Cardiac muscle cell (in vitro differentiated cells and primary cell): ENCODE results near the gene ZNF512B. TPM values are rescaled to one million over a fixed set of nuclear protein-coding genes. Genes with fewer than 3 reads are reported as not detected.

Experiments
- DNase-seq, 2 donors: peaks; one replicate each; pipeline versions ENCODE4 v3.0.0 to v3.0.0-alpha.2; 2010 to 2017; ENCODE audit warnings: low read depth in 1 of 2, low spot score in 1 of 2
- H3K27ac ChIP-seq: fragments of 200-600 bp; sonication (generic); 2 replicates; pipeline ENCODE4 v1.5.1; 2016
- H3K27me3 ChIP-seq: fragments of 200-600 bp; sonication (generic); 2 replicates; pipeline ENCODE4 v1.6.0; 2016; ENCODE audit warnings: control low read depth
- H3K36me3 ChIP-seq: fragments of 200-600 bp; sonication (generic); 2 replicates; pipeline ENCODE4 v1.5.1; 2016; ENCODE audit warnings: control low read depth
- H3K4me1 ChIP-seq: fragments of 200-600 bp; sonication (generic); 2 replicates; pipeline ENCODE4 v1.8.1; 2017; ENCODE audit warnings: low read depth, mild to moderate bottlenecking, mixed run types
- H3K4me3 ChIP-seq: fragments of 200-600 bp; sonication (generic); 2 replicates; pipeline ENCODE4 v1.5.1; 2016; ENCODE audit warnings: mild to moderate bottlenecking
- H3K9me3 ChIP-seq: fragments of 200-600 bp; sonication (generic); 2 replicates; pipeline ENCODE4 v1.5.1; 2017; ENCODE audit warnings: low read depth, mild to moderate bottlenecking, control low read depth
- polyA plus RNA-seq: library from polyadenylated mRNA; unstranded; fragments of >200 nt; fragmentation: Nextera tagmentation; extraction: Ambion mirVana; gene quantifications from 2 replicates; pipeline ENCODE4 v1.2.1, GENCODE V29; 2016
- total RNA-seq: library from RNA; depleted of rRNA; stranded (reverse); fragments of >200 nt; gene quantifications from 2 replicates; pipeline ENCODE4 v1.2.3, GENCODE V29; 2016
- TF ChIP-seq, protein P1 (sequence below): IDR thresholded peaks from 2 replicates; pipeline ENCODE4 v1.5.1; 2012; ENCODE audit warnings: low read depth, mild to moderate bottlenecking, low read length

The ZNF512B gene
- total and polyA plus RNA-seq, 2 experiments from 2014 or later = 13.7 to 45.8 TPM

DNA sequence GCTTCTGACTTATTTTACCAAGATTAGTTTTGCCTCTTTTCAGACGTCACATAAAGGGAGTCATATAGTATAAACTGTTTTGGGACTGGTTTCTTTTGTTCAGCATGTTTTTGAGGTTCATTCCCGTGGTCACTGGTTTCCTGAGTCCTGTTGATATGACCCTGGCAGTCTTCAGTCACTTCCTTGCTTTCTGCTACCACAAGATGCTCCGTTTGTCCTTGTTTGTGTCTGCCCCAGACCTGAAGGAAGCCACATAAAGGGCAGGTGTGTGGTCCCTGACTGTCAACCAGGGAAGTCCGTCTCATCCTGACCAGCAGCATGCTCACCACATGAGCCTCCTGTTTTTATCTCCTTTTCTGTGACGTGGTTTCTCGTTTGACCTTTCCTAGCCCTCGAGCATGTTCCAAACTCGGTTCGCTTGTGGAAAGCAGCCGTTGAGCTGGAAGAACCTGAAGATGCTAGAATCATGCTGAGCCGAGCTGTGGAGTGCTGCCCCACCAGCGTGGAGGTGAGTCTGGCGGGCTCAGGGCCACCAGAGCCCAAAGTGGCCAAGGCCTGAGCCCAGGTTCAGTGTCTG, 40.2 kb upstream of the ZNF512B start:
- TF ChIP-seq, protein P1, sequence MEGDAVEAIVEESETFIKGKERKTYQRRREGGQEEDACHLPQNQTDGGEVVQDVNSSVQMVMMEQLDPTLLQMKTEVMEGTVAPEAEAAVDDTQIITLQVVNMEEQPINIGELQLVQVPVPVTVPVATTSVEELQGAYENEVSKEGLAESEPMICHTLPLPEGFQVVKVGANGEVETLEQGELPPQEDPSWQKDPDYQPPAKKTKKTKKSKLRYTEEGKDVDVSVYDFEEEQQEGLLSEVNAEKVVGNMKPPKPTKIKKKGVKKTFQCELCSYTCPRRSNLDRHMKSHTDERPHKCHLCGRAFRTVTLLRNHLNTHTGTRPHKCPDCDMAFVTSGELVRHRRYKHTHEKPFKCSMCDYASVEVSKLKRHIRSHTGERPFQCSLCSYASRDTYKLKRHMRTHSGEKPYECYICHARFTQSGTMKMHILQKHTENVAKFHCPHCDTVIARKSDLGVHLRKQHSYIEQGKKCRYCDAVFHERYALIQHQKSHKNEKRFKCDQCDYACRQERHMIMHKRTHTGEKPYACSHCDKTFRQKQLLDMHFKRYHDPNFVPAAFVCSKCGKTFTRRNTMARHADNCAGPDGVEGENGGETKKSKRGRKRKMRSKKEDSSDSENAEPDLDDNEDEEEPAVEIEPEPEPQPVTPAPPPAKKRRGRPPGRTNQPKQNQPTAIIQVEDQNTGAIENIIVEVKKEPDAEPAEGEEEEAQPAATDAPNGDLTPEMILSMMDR = no peak
- H3K4me3 ChIP-seq = no peak overlapping the region
- H3K27me3 ChIP-seq = no peaks in the 10 kb centered on the region
- peaks cover 29% of the 10 kb centered on the region for H3K36me3 ChIP-seq
- H3K4me1 ChIP-seq = no peaks in the 10 kb centered on the region
- H3K27ac ChIP-seq = no peak overlapping the region
- no peak for DNase-seq
- no peaks in the 10 kb centered on the region for H3K9me3 ChIP-seq

- TF ChIP-seq, protein P1 = no peak
- peaks cover 21% of the 10 kb centered on the region for H3K36me3 ChIP-seq
- H3K27me3 ChIP-seq = no peaks in the 10 kb centered on the region
- H3K9me3 ChIP-seq = no peaks in the 10 kb centered on the region
- DNase-seq = no peak
- no peaks in the 10 kb centered on the region for H3K4me1 ChIP-seq
- H3K4me3 ChIP-seq = no peak overlapping the region
- H3K27ac ChIP-seq = no peak overlapping the region
Measured at GRCh38 chr20:64006902-64007301, 37.2 kb upstream of the ZNF512B start.

GRCh38 chr20:64006490-64006889, 36.8 kb upstream of the ZNF512B start:
- TF ChIP-seq, protein P1 = no peak
- Histone ChIP-seq H3K27ac (no peak overlapping the region), H3K27me3 (no peaks in the 10 kb centered on the region), H3K9me3 (no peaks in the 10 kb centered on the region), H3K36me3 (peaks cover 23% of the 10 kb centered on the region), H3K4me3 (no peak overlapping the region), H3K4me1 (no peaks in the 10 kb centered on the region)
- no peak for DNase-seq

DNA sequence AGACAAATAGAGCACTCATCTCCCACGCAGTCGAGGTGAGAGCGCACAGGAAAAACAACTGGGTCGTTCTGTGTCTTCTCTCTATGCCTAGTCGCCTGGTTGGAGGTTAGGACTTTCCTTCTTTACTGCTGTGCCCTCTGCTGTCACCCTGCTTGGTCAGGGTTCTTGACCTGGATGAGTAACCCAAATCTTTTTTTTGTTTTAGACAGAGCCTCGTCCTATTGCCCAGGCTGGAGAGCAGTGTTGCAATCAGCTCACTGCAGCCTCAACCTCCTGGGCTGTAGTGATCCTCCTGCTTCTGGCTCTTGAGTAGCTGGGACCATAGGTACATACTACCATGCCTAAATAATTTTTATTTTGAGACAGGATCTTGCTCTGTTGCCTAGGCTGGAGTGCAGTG, 35.7 kb upstream of the ZNF512B start:
- no peaks in the 10 kb centered on the region for H3K27me3 ChIP-seq
- H3K9me3 ChIP-seq = no peaks in the 10 kb centered on the region
- H3K4me1 ChIP-seq = no peaks in the 10 kb centered on the region
- TF ChIP-seq, protein P1 = no peak
- peaks cover 27% of the 10 kb centered on the region for H3K36me3 ChIP-seq
- H3K4me3 ChIP-seq = no peak overlapping the region
- no peak overlapping the region for H3K27ac ChIP-seq
- no peak for DNase-seq

- Histone ChIP-seq H3K4me1 (no peaks in the 10 kb centered on the region), H3K4me3 (no peak overlapping the region), H3K27ac (no peak overlapping the region), H3K36me3 (peaks cover 25% of the 10 kb centered on the region), H3K27me3 (no peaks in the 10 kb centered on the region), H3K9me3 (no peaks in the 10 kb centered on the region)
- TF ChIP-seq, protein P1 = no peak
- no peak for DNase-seq
Measured at GRCh38 chr20:64003960-64004725, 34.4 kb upstream of the ZNF512B start.
